Esophagus squamous epithelium (tissue), 5 donors: ENCODE measurements around the gene KIF6. TPM values are rescaled to one million over a fixed set of nuclear protein-coding genes. Genes with fewer than 3 reads are reported as not detected.

Experiments used
- DNase-seq: peaks from one replicate; lab custom pipeline; 2025; lab: John Stamatoyannopoulos, UW
- H3K27ac ChIP-seq, 4 donors: fragments of 200-600 bp; sonication (generic); one replicate each; pipeline ENCODE4 v1.5.1; 2016 to 2019; ENCODE audit warnings: mild to moderate bottlenecking in 1 of 4
- H3K27me3 ChIP-seq, 4 donors: fragments of 200-600 bp; sonication (generic); 1 replicate in 3 of 4; 2 replicates in 1 of 4; pipeline versions ENCODE4 v1.5.1 to v1.6.0; 2017 to 2021; ENCODE audit warnings: antibody characterized with exemption in 1 of 4
- H3K36me3 ChIP-seq, 3 donors: fragments of 200-600 bp; sonication (generic); one replicate each; pipeline ENCODE4 v1.5.1; 2016 to 2019
- H3K4me1 ChIP-seq, 3 donors: fragments of 200-600 bp; sonication (generic); one replicate each; pipeline ENCODE4 v1.5.1; 2017 to 2019
- H3K4me3 ChIP-seq, 4 donors: fragments of 200-600 bp; sonication (generic); 1 replicate in 3 of 4; 2 replicates in 1 of 4; pipeline ENCODE4 v1.5.1; 2016 to 2019; ENCODE audit warnings: mild to moderate bottlenecking in 2 of 4, moderate library complexity in 1 of 4
- H3K9me3 ChIP-seq, 3 donors: fragments of 200-600 bp; sonication (generic); one replicate each; pipeline ENCODE4 v1.5.1; 2016 to 2019
- CTCF ChIP-seq, 6 experiments: fragments of 450-650 bp in 4 of 6; fragments of 200-600 bp in 2 of 6; sonication (generic) in 2 of 6; IDR thresholded peaks; one replicate each; pipeline ENCODE4 v1.5.1; 2016 to 2019; ENCODE audit warnings: antibody characterized with exemption in 6 of 6, mild to moderate bottlenecking in 4 of 6, moderate library complexity in 4 of 6
- POLR2A ChIP-seq, 4 donors: fragments of 450-650 bp; IDR thresholded peaks; one replicate each; pipeline ENCODE4 v1.6.1; 2017; ENCODE audit warnings: antibody characterized with exemption in 4 of 4, mild to moderate bottlenecking in 4 of 4, moderate library complexity in 3 of 4
- WGBS, 2 donors: methylation state at CpG; one replicate each; pipeline ENCODE4 v1.1.5; 2018; 5-methylcytosine and 5-hydroxymethylcytosine counted together
- intact Hi-C: fragments of 100-400 bp; cut with DNase I; formaldehyde crosslinking; loops from one replicate; pipeline ENCODE4 v1.15.0; 2022
- total RNA-seq, 4 donors: library from RNA; depleted of rRNA; stranded (reverse); fragments of >200 nt; gene quantifications; one replicate each; pipeline ENCODE4 v1.1.0, GENCODE V29; 2016
- donor health status: DM: yes; HTN: yes; CAD: no.

Gene KIF6
- total RNA-seq, 4 donors from 2014 or later = 0.19 TPM; not detected in 3

- H3K27ac ChIP-seq = peak overlapping the region in 2 of 4 donors; percentile 12 to 29
- DNase-seq = no peak
- 45 to 67% methylated on average over 2 of the region's 2 CpGs for WGBS, 2 donors
- intact Hi-C loops = no loop called here
- H3K9me3 ChIP-seq = no peaks in the 10 kb centered on the region
- peaks cover 0 to 27% (median 0%) of the 10 kb centered on the region in 3 donors for H3K4me1 ChIP-seq
- TF ChIP-seq CTCF (IDR thresholded peaks at IDR 0.05) (no peak), POLR2A (IDR thresholded peaks at IDR 0.05) (no peak)
- H3K27me3 ChIP-seq = peaks cover 0 to 10% (median 0%) of the 10 kb centered on the region in 4 donors
- H3K36me3 ChIP-seq = no peaks in the 10 kb centered on the region
- no peak overlapping the region for H3K4me3 ChIP-seq
Measured at GRCh38 chr6:39496456-39496855, 228.8 kb downstream of the KIF6 start.

GRCh38 chr6:39495640-39496039 is 229.6 kb downstream of the KIF6 start:
- no peak for DNase-seq
- 44 to 48% methylated on average over 3 of the region's 3 CpGs for WGBS, 2 donors
- no peaks in the 10 kb centered on the region for H3K36me3 ChIP-seq
- H3K4me1 ChIP-seq = peaks cover 0 to 27% (median 0%) of the 10 kb centered on the region in 3 donors
- no peak overlapping the region for H3K4me3 ChIP-seq
- H3K9me3 ChIP-seq = no peaks in the 10 kb centered on the region
- TF ChIP-seq CTCF (IDR thresholded peaks at IDR 0.05) = no peak
- TF ChIP-seq POLR2A (IDR thresholded peaks at IDR 0.05) = no peak
- intact Hi-C loops = no loop called here
- peak overlapping the region in 1 of 4 donors; percentile 29 for H3K27ac ChIP-seq
- H3K27me3 ChIP-seq = peaks cover 0 to 16% (median 0%) of the 10 kb centered on the region in 4 donors

- DNase-seq = no peak
- Histone ChIP-seq H3K9me3 (no peaks in the 10 kb centered on the region), H3K27ac (no peak overlapping the region), H3K36me3 (no peaks in the 10 kb centered on the region), H3K4me1 (peaks cover 0 to 27% (median 0%) of the 10 kb centered on the region in 3 donors), H3K4me3 (no peak overlapping the region), H3K27me3 (peaks cover 0 to 16% (median 0%) of the 10 kb centered on the region in 4 donors)
- TF ChIP-seq POLR2A (IDR thresholded peaks at IDR 0.05) (no peak), CTCF (IDR thresholded peaks at IDR 0.05) (no peak)
- 77 to 88% methylated on average over 6 to 7 of the region's 7 CpGs for WGBS, 2 donors
- intact Hi-C loops = no loop called here
Measured at GRCh38 chr6:39494998-39495397, 230.2 kb downstream of the KIF6 start.

- Histone ChIP-seq H3K36me3 (no peaks in the 10 kb centered on the region), H3K27ac (no peak overlapping the region), H3K9me3 (no peaks in the 10 kb centered on the region), H3K4me3 (no peak overlapping the region), H3K27me3 (peaks cover 0 to 16% (median 0%) of the 10 kb centered on the region in 4 donors), H3K4me1 (peaks cover 0 to 27% (median 0%) of the 10 kb centered on the region in 3 donors)
- intact Hi-C loops = no loop called here
- TF ChIP-seq CTCF (IDR thresholded peaks at IDR 0.05) = no peak
- TF ChIP-seq POLR2A (IDR thresholded peaks at IDR 0.05) = no peak
- DNase-seq = no peak
Measured at GRCh38 chr6:39493777-39494176, 231.4 kb downstream of the KIF6 start.

- intact Hi-C loops = no loop called here
- TF ChIP-seq CTCF (IDR thresholded peaks at IDR 0.05) = no peak
- no peak for TF ChIP-seq POLR2A (IDR thresholded peaks at IDR 0.05)
- Histone ChIP-seq H3K27me3 (peaks cover 0 to 16% (median 0%) of the 10 kb centered on the region in 4 donors), H3K4me3 (no peak overlapping the region), H3K9me3 (no peaks in the 10 kb centered on the region), H3K27ac (no peak overlapping the region), H3K36me3 (no peaks in the 10 kb centered on the region), H3K4me1 (peaks cover 0 to 27% (median 0%) of the 10 kb centered on the region in 3 donors)
- no peak for DNase-seq
Measured at GRCh38 chr6:39493174-39493573, 232.0 kb downstream of the KIF6 start.
